Caki2 (cell line): Measurements from ENCODE around the gene ZNF883. TPM values are rescaled to one million over a fixed set of nuclear protein-coding genes. Genes with fewer than 3 reads are reported as not detected.
A peak's percentile ranks its signal among the peaks of the same experiment; 100 is the strongest.
"Not testable (repeated sequence)": the region's sequence is repeated elsewhere in the genome, so short reads cannot be mapped to it uniquely, and the experiment has no call there.

Experiments used
- DNase-seq: peaks from one replicate; pipeline ENCODE4 v3.0.0-alpha.2; 2015; ENCODE audit warnings: low read depth
- in situ Hi-C: cut with HindIII; loops from 2 replicates; pipeline ENCODE4 v1.10.0; 2016; ENCODE audit warnings: low sequenced_read_pairs, low pct_unique_long_range_greater_than_20kb, mixed read lengths
- total RNA-seq: library from RNA; depleted of rRNA; stranded (reverse); fragments of >200 nt; shearing (Covaris generic); gene quantifications from 2 replicates; pipeline ENCODE4 v1.2.3, GENCODE V29; 2014; ENCODE audit warnings: low replicate concordance; rRNA removed

ZNF883 gene
- not detected in 2 replicates for total RNA-seq

GRCh38 chr9:113011911-113012381 lies at the start of gene ZNF883:
TSS of gene ZNF883 (minus strand) at chr9:113012192.
- DNase-seq: peak; percentile 31
- in situ Hi-C loops: no loop called here

GRCh38 chr9:113061072-113061850 lies 49.3 kb upstream of the ZNF883 start:
- DNase-seq, in situ Hi-C loops: not testable (repeated sequence)

GRCh38 chr9:113059581-113060284 lies 47.7 kb upstream of the ZNF883 start:
- DNase-seq, in situ Hi-C loops: not testable (repeated sequence)

GRCh38 chr9:113057193-113057592 lies 45.2 kb upstream of the ZNF883 start:
- in situ Hi-C loops: no loop called here
- no peak for DNase-seq

GRCh38 chr9:113056191-113057106 lies 44.5 kb upstream of the ZNF883 start, which contains the start of gene ZFP37:
TSS of gene ZFP37 (minus strand) at chr9:113056724. CDS start at chr9:113056688, 36 bp downstream.
- DNase-seq: no peak
- in situ Hi-C loops: no loop called here

GRCh38 chr9:113042884-113043657 lies 31.1 kb upstream of the ZNF883 start:
- DNase-seq: peak; percentile 16
- in situ Hi-C loops: no loop called here

- no peak for DNase-seq
- in situ Hi-C loops: no loop called here
Observed at GRCh38 chr9:113026200-113026599, 14.2 kb upstream of the ZNF883 start.

- no peak for DNase-seq
- in situ Hi-C loops: no loop called here
Observed at GRCh38 chr9:113018247-113018646, 6.3 kb upstream of the ZNF883 start.

GRCh38 chr9:113012492-113012891 lies 500 bp upstream of the ZNF883 start:
- in situ Hi-C loops: no loop called here
- no peak for DNase-seq

GRCh38 chr9:113005777-113006176 lies 6.2 kb downstream of the ZNF883 start:
- in situ Hi-C loops: no loop called here
- DNase-seq: no peak

- DNase-seq: peak; percentile 16
- in situ Hi-C loops: no loop called here
Observed at GRCh38 chr9:112997236-112997941, 14.6 kb downstream of the ZNF883 start.

GRCh38 chr9:112971415-112971814 lies 40.6 kb downstream of the ZNF883 start:
- in situ Hi-C loops: no loop called here

GRCh38 chr9:112970939-112971338 lies 41.1 kb downstream of the ZNF883 start:
- DNase-seq: no peak
- in situ Hi-C loops: no loop called here

More at GRCh38 chr9:112971415-112971814, 40.6 kb downstream of the ZNF883 start:
- DNase-seq: no peak

- no peak for DNase-seq
- in situ Hi-C loops: no loop called here
Observed at GRCh38 chr9:112969730-112970129, 42.3 kb downstream of the ZNF883 start.

GRCh38 chr9:112955550-112955949 lies 56.4 kb downstream of the ZNF883 start:
- in situ Hi-C loops: no loop called here
- DNase-seq: no peak

- DNase-seq: no peak
- in situ Hi-C loops: no loop called here
Observed at GRCh38 chr9:112945620-112946208, 66.3 kb downstream of the ZNF883 start.

- in situ Hi-C loops: no loop called here
- DNase-seq: no peak
Observed at GRCh38 chr9:112939418-112939817, 72.6 kb downstream of the ZNF883 start.
